ENCODE results near the gene MORC1.
"Not testable (repeated sequence)": the region's sequence is repeated elsewhere in the genome, so short reads cannot be mapped to it uniquely, and the experiment has no call there.

Gene MORC1
- 0 reads per million in 2 experiments for total RNA-seq

- DNase-seq (ENCODE audit: low read depth), result no peak
Observed at GRCh38 chr3:109117939-109118338, at the start of gene MORC1. TSS of gene MORC1 (minus strand) at chr3:109118134. CDS start at chr3:109118059, 75 bp downstream.

GRCh38 chr3:109165905-109166304, 48.0 kb upstream of the MORC1 start:
- DNase-seq (ENCODE audit: low read depth), result no peak

- DNase-seq (ENCODE audit: low read depth), result no peak
Observed at GRCh38 chr3:109161487-109162123, 43.7 kb upstream of the MORC1 start.

- DNase-seq (ENCODE audit: low read depth), result no peak
Observed at GRCh38 chr3:109155828-109156227, 37.9 kb upstream of the MORC1 start.

- DNase-seq (ENCODE audit: low read depth), result no peak
Observed at GRCh38 chr3:109154979-109155378, 37.0 kb upstream of the MORC1 start.

GRCh38 chr3:109152320-109152719, 34.4 kb upstream of the MORC1 start:
- no peak for DNase-seq (ENCODE audit: low read depth)

- DNase-seq (ENCODE audit: low read depth), result no peak
Observed at GRCh38 chr3:109149078-109149477, 31.1 kb upstream of the MORC1 start.

GRCh38 chr3:109143646-109144045, 25.7 kb upstream of the MORC1 start:
- DNase-seq (ENCODE audit: low read depth), result no peak

GRCh38 chr3:109140318-109140717, 22.4 kb upstream of the MORC1 start:
- DNase-seq (ENCODE audit: low read depth), result no peak

GRCh38 chr3:109137761-109138160, 19.8 kb upstream of the MORC1 start:
- DNase-seq (ENCODE audit: low read depth), result no peak

- DNase-seq (ENCODE audit: low read depth), result no peak
Observed at GRCh38 chr3:109136523-109136922, 18.6 kb upstream of the MORC1 start, which contains the start of gene C3orf85. TSS of gene C3orf85 (plus strand) at chr3:109136719. CDS start at chr3:109136848, 129 bp downstream.

GRCh38 chr3:109133474-109133816, 15.5 kb upstream of the MORC1 start:
- not testable (repeated sequence) for DNase-seq (ENCODE audit: low read depth)

GRCh38 chr3:109132801-109133473, 15.0 kb upstream of the MORC1 start:
- DNase-seq (ENCODE audit: low read depth), result no peak

- no peak for DNase-seq (ENCODE audit: low read depth)
Observed at GRCh38 chr3:109131276-109131675, 13.3 kb upstream of the MORC1 start.

GRCh38 chr3:109127553-109127952, 9.6 kb upstream of the MORC1 start:
- no peak for DNase-seq (ENCODE audit: low read depth)

GRCh38 chr3:109125902-109126301, 8.0 kb upstream of the MORC1 start:
- no peak for DNase-seq (ENCODE audit: low read depth)

- no peak for DNase-seq (ENCODE audit: low read depth)
Observed at GRCh38 chr3:109122690-109123089, 4.8 kb upstream of the MORC1 start.

- DNase-seq (ENCODE audit: low read depth), result no peak
Observed at GRCh38 chr3:109118584-109118983, 650 bp upstream of the MORC1 start.

- no peak for DNase-seq (ENCODE audit: low read depth)
Observed at GRCh38 chr3:109116031-109116430, 1.9 kb downstream of the MORC1 start.

GRCh38 chr3:109115451-109115850, 2.5 kb downstream of the MORC1 start:
- no peak for DNase-seq (ENCODE audit: low read depth)

- DNase-seq (ENCODE audit: low read depth), result no peak
Observed at GRCh38 chr3:109114746-109115145, 3.2 kb downstream of the MORC1 start.

- no peak for DNase-seq (ENCODE audit: low read depth)
Observed at GRCh38 chr3:109112946-109113760, 4.8 kb downstream of the MORC1 start.

- no peak for DNase-seq (ENCODE audit: low read depth)
Observed at GRCh38 chr3:109109574-109109973, 8.4 kb downstream of the MORC1 start.
